Caco-2 (cell line): ENCODE results near the gene SNAP47. TPM values are rescaled to one million over a fixed set of nuclear protein-coding genes. Genes with fewer than 3 reads are reported as not detected.

Experiments used
- BruUV-seq: library from RNA; stranded (reverse); fragments of 400-500 nt; replicated peaks from 2 replicates; lab custom pipeline; 2021; lab: Mats Ljungman, UMichigan
- CTCF ChIA-PET: fragments of 300-600 bp; sonication (Branson Sonifier 250); formaldehyde crosslinking; loops from one replicate; lab custom pipeline; 2022; ENCODE audit warnings: antibody characterized with exemption; lab: Charles Lee
- POLR2A ChIA-PET: fragments of 300-600 bp; sonication (Branson Sonifier 250); formaldehyde crosslinking; loops from one replicate; lab custom pipeline; 2022; ENCODE audit warnings: antibody characterized with exemption; lab: Charles Lee
- DNase-seq, 2 experiments: peaks; one replicate each; pipeline versions ENCODE4 v3.0.0 to v3.0.0-alpha.2; 2020 to 2022
- H3K27me3 ChIP-seq: replicated peaks from 2 replicates; pipeline ENCODE4 v1.6.0; 2011; ENCODE audit warnings: low read length; ENCODE audit not compliant: control insufficient read depth, insufficient read depth
- H3K36me3 ChIP-seq: 2 replicates; pipeline ENCODE4 v1.5.1; 2011; ENCODE audit warnings: low read length; ENCODE audit not compliant: control insufficient read depth, insufficient read depth
- H3K4me1 ChIP-seq: fragments of 250-450 bp; sonication (Bioruptor Pico); 2 replicates; pipeline ENCODE4 v1.5.1; 2020; ENCODE audit warnings: mild to moderate bottlenecking
- H3K4me3 ChIP-seq: 2 replicates; pipeline ENCODE4 v1.5.1; 2011; ENCODE audit warnings: low read depth, mild to moderate bottlenecking, control low read depth, low read length
- H3K9me3 ChIP-seq: fragments of 250-450 bp; sonication (Bioruptor Pico); 2 replicates; pipeline ENCODE4 v1.5.1; 2020; ENCODE audit warnings: mild to moderate bottlenecking, moderate library complexity
- H3K27ac Mint-ChIP-seq: one replicate; pipeline ENCODE4 v1.8.0; 2022; ENCODE audit warnings: mixed read lengths; ENCODE audit not compliant: unreplicated experiment
- H3K27me3 Mint-ChIP-seq: one replicate; pipeline ENCODE4 v1.8.0; 2022; ENCODE audit warnings: mixed read lengths; ENCODE audit not compliant: insufficient read depth, unreplicated experiment
- H3K36me3 Mint-ChIP-seq: one replicate; pipeline ENCODE4 v1.8.0; 2022; ENCODE audit warnings: mild to moderate bottlenecking, mixed read lengths; ENCODE audit not compliant: insufficient read depth, unreplicated experiment
- H3K4me1 Mint-ChIP-seq: one replicate; pipeline ENCODE4 v1.8.0; 2022; ENCODE audit warnings: low read depth, mixed read lengths; ENCODE audit not compliant: unreplicated experiment
- H3K4me3 Mint-ChIP-seq: one replicate; pipeline ENCODE4 v1.8.0; 2022; ENCODE audit warnings: mild to moderate bottlenecking, moderate library complexity, mixed read lengths; ENCODE audit not compliant: unreplicated experiment
- H3K9me3 Mint-ChIP-seq: one replicate; pipeline ENCODE4 v1.8.0; 2022; ENCODE audit warnings: mixed read lengths; ENCODE audit not compliant: unreplicated experiment
- CTCF ChIP-seq, 2 experiments: fragments of 200-600 bp in 1 of 2; IDR thresholded peaks; 1 replicate in 1 of 2; 2 replicates in 1 of 2; pipeline versions ENCODE4 v1.5.1 to v1.8.0; 2011 to 2022; ENCODE audit warnings: antibody characterized with exemption in 1 of 2, control low read depth in 1 of 2, inconsistent platforms in 1 of 2, low read depth in 1 of 2, low read length in 1 of 2, mild to moderate bottlenecking in 1 of 2, moderate library complexity in 1 of 2; ENCODE audit not compliant: insufficient read depth in 1 of 2, severe bottlenecking in 1 of 2, unreplicated experiment in 1 of 2
- intact Hi-C: fragments of 100-400 bp; cut with micrococcal nuclease; formaldehyde crosslinking; loops from one replicate; pipeline ENCODE4 v1.10.0; 2022; ENCODE audit not compliant: unreplicated experiment
- total RNA-seq: library from RNA; stranded (reverse); gene quantifications from 2 replicates; pipeline ENCODE4 v1.2.3, GENCODE V29; 2022

SNAP47 gene
- total RNA-seq, 1 experiment from 2014 or later, result 29.1 TPM

DNA sequence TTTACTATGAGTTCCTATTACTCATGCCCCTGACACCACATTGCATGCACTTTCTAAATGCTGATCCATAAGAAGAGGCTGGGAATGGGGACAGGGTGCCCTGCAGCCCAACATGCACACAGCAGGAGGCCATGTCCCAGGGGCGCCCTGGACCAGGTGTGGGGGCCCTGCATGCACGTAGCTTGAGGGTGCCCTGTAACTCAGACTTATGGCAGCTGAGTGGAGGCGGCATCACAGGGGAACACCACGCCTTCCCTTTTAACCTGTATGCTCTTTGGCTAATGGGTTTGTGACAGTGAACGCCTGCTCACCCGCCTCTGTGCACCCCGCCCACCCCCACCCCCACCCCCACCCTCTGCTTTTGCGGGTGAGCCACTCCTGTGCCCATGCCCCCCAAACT is 36.1 kb downstream of the SNAP47 start:
- Histone ChIP-seq H3K27me3 (no peaks in the 10 kb centered on the region), H3K4me1 (no peaks in the 10 kb centered on the region), H3K36me3 (no peaks in the 10 kb centered on the region; the same call in 1 of the 2 replicates), H3K4me3 (no peak overlapping the region), H3K9me3 (no peaks in the 10 kb centered on the region)
- POLR2A ChIA-PET, result no interaction called here
- DNase-seq, result no peak
- Mint-ChIP-seq H3K4me1 (no peaks in the 10 kb centered on the region), H3K27me3 (no peaks in the 10 kb centered on the region), H3K36me3 (peaks cover 19% of the 10 kb centered on the region), H3K27ac (no peak overlapping the region), H3K4me3 (no peak overlapping the region), H3K9me3 (no peaks in the 10 kb centered on the region)
- no peak for TF ChIP-seq CTCF (IDR thresholded peaks at IDR 0.05; ENCODE audit: insufficient read depth in 1 of 2, low read depth in 1 of 2, low read length in 1 of 2, severe bottlenecking in 1 of 2, unreplicated experiment in 1 of 2)
- CTCF ChIA-PET, result no interaction called here
- BruUV-seq, result no TSS peak
- intact Hi-C loops, result no loop called here

DNA sequence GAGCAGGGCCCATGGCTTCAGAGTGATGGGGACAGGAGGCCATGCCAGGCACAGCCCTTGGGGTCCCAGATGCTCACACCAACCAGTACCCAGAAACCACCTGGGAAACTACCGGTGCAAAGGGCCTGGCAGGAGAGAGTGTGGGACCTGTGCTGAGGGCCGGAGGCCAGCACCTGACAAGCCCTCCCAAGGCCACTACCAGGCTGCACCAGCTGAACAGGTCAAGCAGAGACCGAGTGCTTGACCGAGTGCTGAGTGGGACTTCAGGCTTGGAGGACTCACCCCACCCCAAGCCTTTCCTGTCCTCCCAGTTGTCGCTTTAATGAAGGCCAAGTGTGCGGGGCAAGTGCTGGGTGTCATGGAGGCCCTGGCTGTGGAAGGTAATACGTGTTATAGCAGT is 36.5 kb downstream of the SNAP47 start:
- intact Hi-C loops, result no loop called here
- Mint-ChIP-seq H3K4me1 (no peaks in the 10 kb centered on the region), H3K9me3 (no peaks in the 10 kb centered on the region), H3K4me3 (no peak overlapping the region), H3K36me3 (peaks cover 19% of the 10 kb centered on the region), H3K27me3 (no peaks in the 10 kb centered on the region), H3K27ac (no peak overlapping the region)
- Histone ChIP-seq H3K4me3 (no peak overlapping the region), H3K27me3 (no peaks in the 10 kb centered on the region), H3K36me3 (no peaks in the 10 kb centered on the region; the same call in 1 of the 2 replicates), H3K4me1 (no peaks in the 10 kb centered on the region), H3K9me3 (no peaks in the 10 kb centered on the region)
- BruUV-seq, result no TSS peak
- ChIA-PET CTCF (no interaction called here), POLR2A (no interaction called here)
- no peak for TF ChIP-seq CTCF (IDR thresholded peaks at IDR 0.05; ENCODE audit: insufficient read depth in 1 of 2, low read depth in 1 of 2, low read length in 1 of 2, severe bottlenecking in 1 of 2, unreplicated experiment in 1 of 2)
- no peak for DNase-seq

- no peak for DNase-seq
- H3K9me3 ChIP-seq, result no peaks in the 10 kb centered on the region
- no peaks in the 10 kb centered on the region for H3K36me3 ChIP-seq
- Mint-ChIP-seq H3K4me1 (no peaks in the 10 kb centered on the region), H3K27ac (no peak overlapping the region), H3K4me3 (no peak overlapping the region), H3K9me3 (no peaks in the 10 kb centered on the region), H3K36me3 (peaks cover 19% of the 10 kb centered on the region), H3K27me3 (no peaks in the 10 kb centered on the region)
- H3K27me3 ChIP-seq, result no peaks in the 10 kb centered on the region
- BruUV-seq, result no TSS peak
- intact Hi-C loops, result no loop called here
- H3K4me3 ChIP-seq, result no peak overlapping the region
- no peak for TF ChIP-seq CTCF (IDR thresholded peaks at IDR 0.05; ENCODE audit: insufficient read depth in 1 of 2, low read depth in 1 of 2, low read length in 1 of 2, severe bottlenecking in 1 of 2, unreplicated experiment in 1 of 2)
- POLR2A ChIA-PET, result no interaction called here
- CTCF ChIA-PET, result no interaction called here
- H3K4me1 ChIP-seq, result no peaks in the 10 kb centered on the region
Observed at GRCh38 chr1:227773558-227773957, 38.3 kb downstream of the SNAP47 start.
